PC-3 (cell line): ENCODE measurements around the gene DDTL. TPM values are rescaled to one million over a fixed set of nuclear protein-coding genes. Genes with fewer than 3 reads are reported as not detected.
"Not testable (repeated sequence)": the region's sequence is repeated elsewhere in the genome, so short reads cannot be mapped to it uniquely, and the experiment has no call there.

Source experiments
- ATAC-seq: fragments of 200-7000 bp; cut with Tn5 transposase; 2 replicates; pipeline ENCODE4 v1.9.1; 2020; ENCODE audit warnings: mild to moderate bottlenecking, moderate library complexity
- BruUV-seq: library from RNA; stranded (reverse); fragments of 400-500 nt; replicated peaks from 2 replicates; lab custom pipeline; 2021; lab: Mats Ljungman, UMichigan
- CTCF ChIA-PET: fragments of 300-600 bp; sonication (Branson Sonifier 250); formaldehyde crosslinking; loops from one replicate; lab custom pipeline; 2022; ENCODE audit warnings: antibody characterized with exemption; lab: Charles Lee
- POLR2A ChIA-PET: fragments of 300-600 bp; sonication (Branson Sonifier 250); formaldehyde crosslinking; loops from one replicate; lab custom pipeline; 2022; ENCODE audit warnings: antibody characterized with exemption; ENCODE audit not compliant: unreplicated experiment; lab: Charles Lee
- DNase-seq: peaks from one replicate; pipeline ENCODE4 v3.0.0-alpha.2; 2015
- H2AFZ ChIP-seq: fragments of 300-600 bp; sonication (generic); 2 replicates; pipeline ENCODE4 v1.6.0; 2016; ENCODE audit warnings: antibody characterized with exemption, low read length
- H3F3A ChIP-seq: fragments of 300-600 bp; sonication (generic); one replicate; pipeline ENCODE4 v1.6.0; 2017; ENCODE audit warnings: antibody characterized with exemption, low read length, control low read depth, mild to moderate bottlenecking; ENCODE audit not compliant: unreplicated experiment
- H3K27ac ChIP-seq: fragments of 300-600 bp; sonication (generic); 2 replicates; pipeline ENCODE4 v1.5.1; 2016; ENCODE audit warnings: mild to moderate bottlenecking, low read length
- H3K27me3 ChIP-seq: fragments of 300-600 bp; sonication (generic); 2 replicates; pipeline ENCODE4 v1.6.1; 2016; ENCODE audit warnings: low read length, mixed read lengths
- H3K36me3 ChIP-seq: fragments of 300-600 bp; sonication (generic); 2 replicates; pipeline ENCODE4 v1.6.1; 2016; ENCODE audit warnings: low read depth, mixed run types, low read length, mixed read lengths
- H3K4me1 ChIP-seq: fragments of 300-600 bp; sonication (generic); 2 replicates; pipeline ENCODE4 v1.5.1; 2016; ENCODE audit warnings: low read length; ENCODE audit not compliant: insufficient read depth
- H3K4me2 ChIP-seq: fragments of 300-600 bp; sonication (generic); 2 replicates; pipeline ENCODE4 v1.6.0; 2016; ENCODE audit warnings: low read length
- H3K4me3 ChIP-seq: fragments of 300-600 bp; sonication (generic); 2 replicates; pipeline ENCODE4 v1.5.1; 2016; ENCODE audit warnings: mild to moderate bottlenecking, low read length, mixed read lengths
- H3K79me2 ChIP-seq: fragments of 300-600 bp; sonication (generic); 2 replicates; pipeline ENCODE4 v1.6.1; 2017; ENCODE audit warnings: low read length, mixed read lengths
- H3K9ac ChIP-seq: fragments of 300-600 bp; sonication (generic); 2 replicates; pipeline ENCODE4 v1.6.0; 2016; ENCODE audit warnings: mild to moderate bottlenecking, low read length
- H3K9me2 ChIP-seq: fragments of 300-600 bp; sonication (generic); replicated peaks from 2 replicates; pipeline ENCODE4 v1.6.1; 2016; ENCODE audit warnings: mixed run types, low read length, mixed read lengths
- H3K9me3 ChIP-seq: fragments of 300-600 bp; sonication (generic); 2 replicates; pipeline ENCODE4 v1.6.1; 2016; ENCODE audit warnings: low read length, mixed read lengths
- H4K20me1 ChIP-seq: fragments of 300-600 bp; sonication (generic); 2 replicates; pipeline ENCODE4 v1.6.1; 2016; ENCODE audit warnings: low read length, mixed read lengths
- EZH2 ChIP-seq: fragments of 300-600 bp; sonication (generic); IDR thresholded peaks from one replicate; pipeline ENCODE4 v1.6.1; 2017; ENCODE audit warnings: antibody characterized with exemption, mild to moderate bottlenecking, low read length; ENCODE audit not compliant: unreplicated experiment
- EZH2phosphoT487 ChIP-seq: fragments of 300-600 bp; sonication (generic); IDR thresholded peaks from 2 replicates; pipeline ENCODE4 v1.6.1; 2018; ENCODE audit warnings: mild to moderate bottlenecking, antibody characterized with exemption, low read length, borderline replicate concordance
- intact Hi-C: fragments of 100-400 bp; cut with micrococcal nuclease; formaldehyde crosslinking; loops from 2 replicates; pipeline ENCODE4 v1.9.0; 2023
- total RNA-seq: library from RNA; depleted of rRNA; stranded (reverse); fragments of >200 nt; gene quantifications from 2 replicates; pipeline ENCODE4 v1.2.3, GENCODE V29; 2014
- TF ChIP-seq, protein P1 (sequence below): fragments of 300-600 bp; sonication (generic); conservative IDR thresholded peaks from 2 replicates; pipeline ENCODE4 v1.5.1; 2017; ENCODE audit warnings: antibody characterized with exemption, low read depth, mild to moderate bottlenecking, low read length

The DDTL gene
- total RNA-seq, 1 experiment from 2014 or later: 0.73 TPM

DNA sequence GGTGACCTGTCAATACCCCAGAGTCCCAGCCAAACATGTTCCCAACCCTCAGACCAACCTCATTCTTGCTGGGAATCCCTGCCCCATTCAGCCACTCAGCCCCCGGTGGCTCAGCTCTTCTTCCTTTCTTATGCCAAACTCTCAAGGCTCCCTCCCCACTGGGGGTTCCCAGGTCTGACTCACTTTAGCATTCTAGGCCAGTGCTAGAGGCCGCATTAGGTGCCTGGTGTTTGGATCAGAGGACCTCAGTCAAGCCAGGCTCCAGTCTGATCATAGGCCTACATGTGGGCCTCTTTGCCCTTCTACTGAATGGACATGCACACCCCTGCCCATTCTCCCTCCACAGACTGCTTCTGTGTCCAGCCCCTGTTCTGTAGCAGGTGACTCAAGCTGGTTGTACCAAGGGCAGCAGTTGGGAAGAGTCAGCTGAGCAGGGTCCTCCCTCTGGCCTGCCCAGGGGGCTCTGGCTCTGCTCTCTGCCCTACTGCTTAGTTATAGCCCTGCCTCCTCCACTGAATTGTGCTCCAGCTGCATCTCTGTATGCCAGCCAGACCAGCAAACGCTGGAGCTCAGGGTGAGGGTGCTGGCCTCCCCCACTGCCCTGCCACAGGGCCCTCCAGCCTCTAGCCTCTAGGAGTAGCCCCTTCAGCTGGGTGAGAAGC is 23.0 kb downstream of the DDTL start:
- intact Hi-C loops, H3K4me3 ChIP-seq, H4K20me1 ChIP-seq, H3K4me2 ChIP-seq, H3K36me3 ChIP-seq, H3K4me1 ChIP-seq, H3K9ac ChIP-seq, H3F3A ChIP-seq, H3K9me2 ChIP-seq, H3K27ac ChIP-seq, H3K79me2 ChIP-seq, POLR2A ChIA-PET, H2AFZ ChIP-seq, DNase-seq, BruUV-seq, H3K9me3 ChIP-seq, ATAC-seq, H3K27me3 ChIP-seq, CTCF ChIA-PET: not testable (repeated sequence)

DNA sequence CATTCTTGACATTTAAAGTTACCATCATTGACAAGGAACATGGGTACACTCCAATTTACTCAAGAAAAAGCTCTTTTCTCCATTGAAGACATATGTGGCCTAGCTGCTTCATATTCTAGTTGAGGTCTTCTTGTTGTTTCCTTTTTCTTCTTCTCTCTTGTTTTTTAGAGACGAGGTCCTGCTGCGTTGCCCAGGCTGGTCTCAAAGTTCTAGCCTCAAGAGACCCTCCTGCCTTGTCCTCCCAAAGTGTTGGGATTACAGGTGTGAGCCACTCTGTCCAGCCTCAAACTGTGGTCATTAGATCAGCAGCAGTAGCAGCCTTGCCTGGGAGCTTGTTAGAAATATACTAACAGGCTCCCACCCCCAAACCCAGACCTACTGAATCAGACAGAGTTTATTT is 26.4 kb downstream of the DDTL start:
- DNase-seq, H3F3A ChIP-seq, H3K9me3 ChIP-seq, H3K79me2 ChIP-seq, CTCF ChIA-PET, H3K9me2 ChIP-seq, BruUV-seq, H3K9ac ChIP-seq, intact Hi-C loops, H3K27me3 ChIP-seq, ATAC-seq, H3K4me3 ChIP-seq, H3K27ac ChIP-seq, H3K36me3 ChIP-seq, H4K20me1 ChIP-seq, POLR2A ChIA-PET, H3K4me2 ChIP-seq, H2AFZ ChIP-seq, H3K4me1 ChIP-seq: not testable (repeated sequence)

DNA sequence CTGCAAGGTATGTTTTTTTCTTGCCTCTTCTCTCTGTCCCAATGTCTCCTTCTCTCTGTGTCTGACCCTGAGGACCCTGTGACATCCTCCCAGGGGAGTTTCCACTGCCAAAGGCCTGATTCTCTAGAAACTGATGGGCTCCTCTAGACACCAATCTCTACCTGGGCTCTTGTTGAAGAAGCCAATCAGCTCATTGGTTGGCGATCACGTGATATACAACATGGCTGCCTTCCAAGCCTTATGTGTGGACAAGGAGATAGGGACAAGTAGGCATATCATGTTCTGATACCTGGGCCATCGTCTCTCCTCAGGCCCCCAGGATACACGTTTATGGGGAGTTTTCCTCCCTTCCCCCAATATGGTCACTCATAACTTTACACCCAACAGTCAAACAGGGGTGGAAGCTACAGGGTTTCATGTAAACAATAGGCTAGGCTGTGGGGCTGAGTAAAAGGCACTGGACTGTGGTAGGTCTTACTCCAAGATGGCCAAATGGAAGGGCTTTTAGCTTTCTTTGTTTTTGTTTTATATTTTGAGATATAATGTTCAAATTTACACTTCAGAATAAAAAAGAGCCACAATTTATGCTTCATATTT is 27.0 kb downstream of the DDTL start:
- CTCF ChIA-PET: not testable (repeated sequence)

DNA sequence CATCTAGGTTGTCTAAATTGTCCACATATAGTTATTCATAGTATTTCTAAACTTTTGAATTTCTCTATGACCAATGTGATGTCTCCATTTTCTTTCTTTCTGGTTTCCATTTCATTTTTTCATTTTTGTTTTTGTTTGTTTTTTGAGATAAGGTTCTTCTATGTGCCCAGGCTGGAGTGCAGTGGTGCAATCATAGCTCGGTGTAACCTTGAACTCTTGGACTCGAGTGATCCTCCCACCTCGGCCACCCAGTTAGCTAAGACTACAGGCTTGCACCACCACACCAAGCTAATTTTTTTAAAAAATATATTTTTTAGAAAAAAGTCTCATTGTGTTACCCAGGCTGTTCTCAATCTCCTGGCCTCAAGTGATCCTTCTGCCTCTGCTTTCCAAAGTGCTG is 30.4 kb downstream of the DDTL start:
- DNase-seq: no peak
- no peak for ATAC-seq
- H2AFZ ChIP-seq: no peak overlapping the region
- no peaks in the 10 kb centered on the region for H3F3A ChIP-seq
- no peak overlapping the region for H3K4me3 ChIP-seq
- no TSS peak for BruUV-seq
- H3K4me1 ChIP-seq: no peaks in the 10 kb centered on the region
- no peaks in the 10 kb centered on the region for H3K9me2 ChIP-seq
- intact Hi-C loops: no loop called here
- TF ChIP-seq, protein P1, sequence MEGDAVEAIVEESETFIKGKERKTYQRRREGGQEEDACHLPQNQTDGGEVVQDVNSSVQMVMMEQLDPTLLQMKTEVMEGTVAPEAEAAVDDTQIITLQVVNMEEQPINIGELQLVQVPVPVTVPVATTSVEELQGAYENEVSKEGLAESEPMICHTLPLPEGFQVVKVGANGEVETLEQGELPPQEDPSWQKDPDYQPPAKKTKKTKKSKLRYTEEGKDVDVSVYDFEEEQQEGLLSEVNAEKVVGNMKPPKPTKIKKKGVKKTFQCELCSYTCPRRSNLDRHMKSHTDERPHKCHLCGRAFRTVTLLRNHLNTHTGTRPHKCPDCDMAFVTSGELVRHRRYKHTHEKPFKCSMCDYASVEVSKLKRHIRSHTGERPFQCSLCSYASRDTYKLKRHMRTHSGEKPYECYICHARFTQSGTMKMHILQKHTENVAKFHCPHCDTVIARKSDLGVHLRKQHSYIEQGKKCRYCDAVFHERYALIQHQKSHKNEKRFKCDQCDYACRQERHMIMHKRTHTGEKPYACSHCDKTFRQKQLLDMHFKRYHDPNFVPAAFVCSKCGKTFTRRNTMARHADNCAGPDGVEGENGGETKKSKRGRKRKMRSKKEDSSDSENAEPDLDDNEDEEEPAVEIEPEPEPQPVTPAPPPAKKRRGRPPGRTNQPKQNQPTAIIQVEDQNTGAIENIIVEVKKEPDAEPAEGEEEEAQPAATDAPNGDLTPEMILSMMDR: no peak
- no peak for TF ChIP-seq EZH2phosphoT487
- no peak for TF ChIP-seq EZH2
- H3K9ac ChIP-seq: no peak overlapping the region
- no peaks in the 10 kb centered on the region for H3K27me3 ChIP-seq
- no peak overlapping the region for H3K27ac ChIP-seq
- H3K9me3 ChIP-seq: no peaks in the 10 kb centered on the region
- ChIA-PET CTCF (no interaction called here), POLR2A (no interaction called here)
- no peaks in the 10 kb centered on the region for H3K79me2 ChIP-seq
- no peak overlapping the region for H3K4me2 ChIP-seq
- H3K36me3 ChIP-seq: no peaks in the 10 kb centered on the region
- no peaks in the 10 kb centered on the region for H4K20me1 ChIP-seq

More for the DNA sequence above, 27.0 kb downstream of the DDTL start:
- H3K4me2 ChIP-seq, H3K4me3 ChIP-seq, DNase-seq, BruUV-seq, H3K79me2 ChIP-seq, H3K9me2 ChIP-seq, H3K9ac ChIP-seq, H3K27ac ChIP-seq, ATAC-seq, intact Hi-C loops, H3K36me3 ChIP-seq, H3K27me3 ChIP-seq, H4K20me1 ChIP-seq, H3K4me1 ChIP-seq, H2AFZ ChIP-seq, H3F3A ChIP-seq, H3K9me3 ChIP-seq, POLR2A ChIA-PET: not testable (repeated sequence)

DNA sequence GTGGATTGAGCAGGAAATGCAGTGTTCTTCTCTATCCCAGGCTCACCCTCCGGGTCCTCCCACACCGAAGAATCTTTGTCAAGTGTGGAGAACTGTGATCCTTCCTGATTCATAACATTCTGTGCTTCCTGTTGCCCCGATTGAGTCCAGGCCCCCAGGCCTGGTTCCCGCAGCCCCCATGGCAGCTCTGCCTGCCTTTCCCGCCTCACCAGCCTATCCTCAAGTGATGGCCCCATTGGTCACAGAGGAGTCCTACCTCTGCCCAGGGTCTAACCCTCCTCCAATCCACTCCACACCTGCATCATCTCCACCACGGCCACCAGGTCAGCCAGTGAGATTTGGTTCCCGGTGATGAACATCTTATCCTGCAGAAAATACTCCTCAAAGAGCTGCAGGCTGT is 33.1 kb downstream of the DDTL start:
- intact Hi-C loops, H3K36me3 ChIP-seq, BruUV-seq, H3K27me3 ChIP-seq, H4K20me1 ChIP-seq, POLR2A ChIA-PET, H3K9me3 ChIP-seq, H3K4me1 ChIP-seq, H3F3A ChIP-seq, H3K9me2 ChIP-seq, H3K79me2 ChIP-seq, DNase-seq, H3K27ac ChIP-seq, ATAC-seq, CTCF ChIA-PET, H3K4me3 ChIP-seq, H2AFZ ChIP-seq, H3K9ac ChIP-seq, H3K4me2 ChIP-seq: not testable (repeated sequence)
